Measurements from ENCODE around the gene ZNF879. TPM values are rescaled to one million over a fixed set of nuclear protein-coding genes. Genes with fewer than 3 reads are reported as not detected.

Gene ZNF879
- total and polyA plus RNA-seq, 2 of the 13 experiments (the other 11 are each of a cell fraction or from before 2014, with no cell fraction given), result 0.83 to 2.8 TPM

GRCh38 chr5:179023528-179024189, at the start of gene ZNF879 (continued):
- TF ChIP-seq HNRNPUL1 (IDR thresholded peaks at IDR 0.05; ENCODE audit: low read depth, low read length), result no peak
- TF ChIP-seq DPF2 (CRISPR knock-in tag; IDR thresholded peaks at IDR 0.05; ENCODE audit: borderline replicate concordance, low read depth), result no peak
- TF ChIP-seq ZNF101 (CRISPR knock-in tag; IDR thresholded peaks at IDR 0.05; ENCODE audit: borderline replicate concordance, low read depth), result no peak
- TF ChIP-seq HDAC2 (CRISPR knock-in tag; IDR thresholded peaks at IDR 0.05), result no peak
- TF ChIP-seq PHF8 (CRISPR knock-in tag; IDR thresholded peaks at IDR 0.05), result peak; percentile 51; the same call in 1 of the 2 replicates
- TF ChIP-seq ZNF564 (CRISPR knock-in tag; IDR thresholded peaks at IDR 0.05), result 0 out of 2 replicates have a peak, but pooled peaks have one; percentile 54
- no peak for TF ChIP-seq JUN (CRISPR knock-in tag; IDR thresholded peaks at IDR 0.05)
- TF ChIP-seq FOSL1 (CRISPR knock-in tag; IDR thresholded peaks at IDR 0.05; ENCODE audit: borderline replicate concordance), result no peak
- no peak for TF ChIP-seq NFKBIZ (CRISPR knock-in tag; IDR thresholded peaks at IDR 0.05)
- TF ChIP-seq ATF2 (CRISPR knock-in tag; IDR thresholded peaks at IDR 0.05), result peak; percentile 45; the same call in 1 of the 2 replicates
- no peak for TF ChIP-seq CAMTA2 (CRISPR knock-in tag; IDR thresholded peaks at IDR 0.05; ENCODE audit: borderline replicate concordance)
- TF ChIP-seq ZSCAN29 (CRISPR knock-in tag; conservative IDR thresholded peaks at IDR 0.05), result no peak
- TF ChIP-seq ZBTB10 (CRISPR knock-in tag; IDR thresholded peaks at IDR 0.05; ENCODE audit: borderline replicate concordance), result 0 out of 2 replicates have a peak, but pooled peaks have one; percentile 49
- 0 out of 2 replicates have a peak, but pooled peaks have one; percentile 11 for TF ChIP-seq NKX3-1 (CRISPR knock-in tag; IDR thresholded peaks at IDR 0.05)
- TF ChIP-seq YY1 (IDR thresholded peaks at IDR 0.05; ENCODE audit: insufficient read depth, insufficient replicate concordance, low read depth, low read length), result peak; percentile 34
- TF ChIP-seq POGK (CRISPR knock-in tag; conservative IDR thresholded peaks at IDR 0.05), result no peak
- no peak for TF ChIP-seq ARNT (IDR thresholded peaks at IDR 0.05)
- TF ChIP-seq TEAD2 (CRISPR knock-in tag; IDR thresholded peaks at IDR 0.05), result peak; percentile 73; the same call in 1 of the 2 replicates
- peak; percentile 78; the same call in 1 of the 2 replicates for TF ChIP-seq BRF2 (CRISPR knock-in tag; IDR thresholded peaks at IDR 0.05)
- TF ChIP-seq MXD3 (CRISPR knock-in tag; IDR thresholded peaks at IDR 0.05), result no peak; the same call in 1 of the 2 replicates
- 0 out of 2 replicates have a peak, but pooled peaks have one; percentile 24 for TF ChIP-seq NFKB2 (CRISPR knock-in tag; IDR thresholded peaks at IDR 0.05; ENCODE audit: borderline replicate concordance)
- no peak for TF ChIP-seq TSC22D2 (CRISPR knock-in tag; IDR thresholded peaks at IDR 0.05; ENCODE audit: borderline replicate concordance)
- no peak; the same call in 2 of the 3 replicates for TF ChIP-seq MXI1 (IDR thresholded peaks at IDR 0.05; ENCODE audit: borderline replicate concordance, low read depth, low read length)
